KOPT-K1 (cell line): ENCODE measurements around the gene MFSD6.
"Not testable (repeated sequence)": the region's sequence is repeated elsewhere in the genome, so short reads cannot be mapped to it uniquely, and the experiment has no call there.

Experiments
- H3K27ac ChIP-seq: fragments of 200-600 bp; sonication (generic); 2 replicates; pipeline ENCODE4 v1.5.1; 2016; ENCODE audit warnings: antibody characterized with exemption, mild to moderate bottlenecking, low read depth, low read length; ENCODE audit not compliant: poor library complexity, severe bottlenecking
- H3K36me3 ChIP-seq: fragments of 200-600 bp; sonication (generic); 2 replicates; pipeline ENCODE4 v1.5.1; 2017; ENCODE audit warnings: antibody characterized with exemption, mild to moderate bottlenecking, low read length, moderate library complexity; ENCODE audit not compliant: insufficient read depth
- H3K9me3 ChIP-seq: fragments of 200-600 bp; sonication (generic); 2 replicates; pipeline ENCODE4 v1.5.1; 2017; ENCODE audit warnings: antibody characterized with exemption, low read length, mild to moderate bottlenecking; ENCODE audit not compliant: insufficient read depth, poor library complexity, severe bottlenecking

Gene MFSD6

DNA sequence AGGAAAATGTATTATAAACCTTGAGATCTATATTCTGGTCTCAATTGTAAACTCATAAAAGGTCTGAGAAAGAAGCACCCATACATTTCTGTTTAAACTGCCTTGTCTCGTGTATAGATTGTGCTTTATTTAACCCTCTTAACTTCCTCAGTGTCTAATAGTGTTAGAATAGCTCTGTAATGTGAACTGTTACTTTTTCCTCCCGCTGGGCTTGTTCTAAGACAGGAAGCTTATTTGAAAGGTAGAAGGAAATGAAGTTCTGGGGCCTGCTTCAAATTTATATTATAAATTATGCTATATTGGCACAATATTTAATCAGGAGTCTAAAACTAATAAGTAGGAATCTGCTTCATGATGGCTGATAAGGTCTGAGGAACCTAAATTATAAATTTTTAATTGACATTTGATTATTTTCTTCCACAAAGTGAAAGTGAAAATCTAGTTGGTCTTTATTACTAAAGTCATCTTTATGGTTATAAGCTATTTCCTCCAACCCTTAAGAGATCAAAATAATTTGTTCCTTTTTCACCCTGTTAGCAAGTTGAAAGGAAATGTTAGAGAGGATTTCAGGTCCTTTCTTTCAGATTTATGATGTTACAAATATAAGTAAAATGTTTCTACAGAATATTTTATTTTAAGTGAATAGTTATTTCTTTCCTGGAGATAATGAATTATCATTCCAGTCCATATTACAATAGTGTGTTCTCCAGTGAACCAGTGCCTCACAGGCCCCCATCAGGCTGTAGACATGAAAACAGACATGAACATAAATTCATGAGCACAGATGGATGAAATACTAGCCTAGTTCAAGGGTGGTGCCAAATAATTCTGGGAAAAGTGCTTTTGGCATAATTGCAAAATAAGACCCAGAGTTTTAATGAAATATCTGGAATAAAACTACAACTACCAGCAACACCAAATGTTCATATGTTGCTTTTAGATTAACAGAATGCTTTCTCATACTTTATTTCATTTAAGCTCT, 7.9 kb downstream of the MFSD6 start:
- peak overlapping the region; percentile 69 for H3K27ac ChIP-seq
- H3K9me3 ChIP-seq, result no peaks in the 10 kb centered on the region
- H3K36me3 ChIP-seq, result peaks cover 26% of the 10 kb centered on the region; the same call in 1 of the 2 replicates

DNA sequence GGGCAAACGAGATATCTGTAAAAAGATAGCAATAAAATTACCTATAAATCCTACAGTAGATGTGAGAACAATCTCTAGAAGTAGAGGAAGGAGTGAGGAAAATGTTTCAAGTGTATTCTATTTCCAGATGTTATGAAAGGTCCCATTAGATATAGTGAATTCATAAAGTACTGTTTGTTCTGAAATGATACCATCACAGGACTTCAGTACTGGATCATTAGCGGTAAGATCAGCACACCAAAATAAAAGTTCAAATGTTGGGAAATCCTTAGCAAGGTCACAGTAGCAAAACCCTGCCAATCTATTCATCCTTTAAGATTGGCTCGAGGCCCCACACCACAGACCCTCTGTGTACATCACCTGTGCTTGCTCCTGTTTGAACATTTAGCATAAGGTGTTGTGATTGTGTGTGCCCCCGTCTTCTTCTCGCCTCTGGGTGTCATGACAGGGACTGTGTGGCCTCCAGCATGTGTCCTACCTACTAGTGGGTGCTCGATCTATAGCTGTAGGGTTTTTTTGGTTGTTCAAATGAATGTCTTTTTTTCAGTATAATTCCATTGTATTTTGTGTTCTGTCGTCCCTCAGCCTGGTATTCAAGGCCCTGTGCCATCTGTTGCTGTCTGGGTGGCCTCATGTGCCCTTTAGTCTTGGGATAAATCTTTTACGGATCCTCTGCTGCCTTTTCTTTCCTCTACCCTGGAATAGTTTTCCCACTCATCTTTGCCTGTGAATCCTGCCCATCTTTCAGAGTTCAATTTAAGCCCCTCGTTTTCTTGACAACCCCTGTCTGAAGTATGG, 9.1 kb downstream of the MFSD6 start:
- H3K36me3 ChIP-seq, result peaks cover 26% of the 10 kb centered on the region; the same call in 1 of the 2 replicates
- H3K27ac ChIP-seq, result no peak overlapping the region
- H3K9me3 ChIP-seq, result no peaks in the 10 kb centered on the region

DNA sequence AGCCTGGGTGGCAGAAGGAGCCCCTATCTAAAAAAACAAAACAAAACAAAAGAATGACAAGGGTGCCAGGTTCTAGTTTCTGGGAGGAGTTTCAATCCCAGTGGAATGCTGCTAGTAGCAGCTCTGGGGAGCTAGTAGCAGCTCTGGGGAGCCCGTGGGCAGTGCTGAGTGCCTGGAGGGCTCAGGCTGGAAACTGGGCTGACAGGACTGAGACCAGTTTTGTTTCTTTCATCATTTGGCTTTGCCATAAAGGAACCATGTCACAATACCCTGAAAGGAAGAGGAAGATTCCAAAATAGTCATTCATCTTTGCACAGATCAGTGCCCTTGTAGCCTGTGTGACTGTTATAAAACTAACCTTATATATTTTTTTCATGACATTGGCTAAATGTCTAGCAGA, 10.6 kb downstream of the MFSD6 start:
- Histone ChIP-seq H3K27ac (no peak overlapping the region), H3K36me3 (peaks cover 26% of the 10 kb centered on the region; the same call in 1 of the 2 replicates), H3K9me3 (no peaks in the 10 kb centered on the region)

DNA sequence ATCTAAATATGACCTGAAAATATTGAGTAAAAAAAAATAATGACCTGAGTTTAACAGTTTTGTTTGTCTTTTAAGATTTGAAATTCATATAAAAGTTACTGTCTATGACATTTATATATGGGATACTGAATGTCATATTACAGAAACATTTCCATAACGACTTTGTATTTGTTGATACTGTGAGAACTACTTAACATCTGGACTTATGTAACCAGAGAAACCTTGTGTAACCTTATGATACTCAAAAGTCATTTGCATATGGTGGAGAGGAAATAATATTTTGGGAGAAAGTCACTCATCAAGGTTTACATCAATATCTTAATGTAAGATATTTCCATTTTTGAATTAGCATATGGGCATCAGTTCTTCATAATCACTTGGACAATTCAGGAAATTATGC, 12.6 kb downstream of the MFSD6 start:
- H3K9me3 ChIP-seq, result no peaks in the 10 kb centered on the region
- no peak overlapping the region for H3K27ac ChIP-seq
- H3K36me3 ChIP-seq, result peaks cover 26% of the 10 kb centered on the region; the same call in 1 of the 2 replicates

DNA sequence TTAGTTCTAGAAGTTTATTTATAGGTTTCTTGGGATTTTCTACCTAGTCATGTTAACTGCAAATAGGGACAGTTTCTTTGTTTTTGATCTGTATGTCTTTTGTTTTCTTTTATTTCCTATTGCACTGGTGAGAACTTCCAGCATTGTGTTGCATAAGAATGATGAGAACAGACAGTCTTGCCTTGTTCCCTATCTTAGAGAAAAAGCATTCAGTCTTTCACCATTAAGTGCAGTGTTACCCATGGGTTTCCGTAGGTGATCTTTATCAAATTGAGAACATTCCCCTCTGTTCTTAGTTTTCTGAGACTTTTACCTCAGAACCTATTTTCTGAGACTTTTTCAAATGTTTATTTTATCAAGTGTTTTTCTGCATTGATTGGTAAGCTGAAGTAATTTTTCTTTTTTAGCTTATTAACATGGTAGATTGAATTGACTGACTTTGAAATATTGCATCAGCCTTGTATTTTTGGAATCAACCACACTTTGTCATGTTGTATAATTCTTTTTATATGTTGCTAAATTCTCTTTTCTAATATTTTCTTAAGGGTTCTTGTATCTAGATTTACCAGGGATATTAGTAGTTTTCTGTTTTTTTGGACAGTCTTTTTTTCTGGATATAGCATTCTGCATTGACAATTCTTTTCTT, 17.2 kb downstream of the MFSD6 start:
- H3K27ac ChIP-seq, result no peak overlapping the region
- H3K9me3 ChIP-seq, result peaks cover 6% of the 10 kb centered on the region
- peaks cover 16% of the 10 kb centered on the region for H3K36me3 ChIP-seq

DNA sequence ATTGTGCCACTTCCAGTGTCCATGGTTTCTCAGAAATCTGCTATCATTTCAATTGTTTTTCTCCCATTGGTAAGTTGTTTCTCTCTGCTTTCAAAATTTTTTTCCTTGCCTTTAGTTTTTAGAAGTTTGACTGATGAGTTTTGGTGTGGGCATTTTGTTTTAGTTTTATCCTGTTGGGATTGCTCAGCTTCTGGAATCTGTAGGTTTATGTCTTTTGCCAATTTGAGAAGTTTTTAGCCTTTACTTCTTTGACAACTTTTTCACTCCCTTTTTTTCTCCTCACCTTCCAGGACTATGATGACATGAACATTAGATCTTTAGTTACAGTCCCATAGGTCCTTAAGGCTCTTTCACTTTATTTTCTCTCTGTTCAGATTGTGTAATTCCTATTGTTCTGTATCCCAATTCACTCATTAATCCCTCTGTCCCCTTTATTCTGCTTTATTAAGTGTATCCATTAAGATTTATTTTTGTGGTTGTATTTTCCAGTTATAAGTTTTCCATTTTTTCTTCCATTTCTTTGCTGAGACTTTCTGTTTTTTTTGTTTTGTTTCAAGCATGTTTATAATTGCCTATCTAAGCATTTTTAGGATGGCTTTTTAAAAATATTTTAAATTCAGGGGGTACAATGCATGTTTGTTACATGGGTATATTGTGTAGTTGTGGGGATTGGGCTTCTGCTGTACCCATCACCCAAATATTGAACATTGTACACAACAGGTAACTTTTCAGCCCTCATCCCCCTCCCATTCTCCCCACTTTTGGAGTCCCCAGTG, 17.9 kb downstream of the MFSD6 start:
- Histone ChIP-seq H3K9me3 (peaks cover 6% of the 10 kb centered on the region), H3K36me3 (peaks cover 16% of the 10 kb centered on the region), H3K27ac (no peak overlapping the region)

DNA sequence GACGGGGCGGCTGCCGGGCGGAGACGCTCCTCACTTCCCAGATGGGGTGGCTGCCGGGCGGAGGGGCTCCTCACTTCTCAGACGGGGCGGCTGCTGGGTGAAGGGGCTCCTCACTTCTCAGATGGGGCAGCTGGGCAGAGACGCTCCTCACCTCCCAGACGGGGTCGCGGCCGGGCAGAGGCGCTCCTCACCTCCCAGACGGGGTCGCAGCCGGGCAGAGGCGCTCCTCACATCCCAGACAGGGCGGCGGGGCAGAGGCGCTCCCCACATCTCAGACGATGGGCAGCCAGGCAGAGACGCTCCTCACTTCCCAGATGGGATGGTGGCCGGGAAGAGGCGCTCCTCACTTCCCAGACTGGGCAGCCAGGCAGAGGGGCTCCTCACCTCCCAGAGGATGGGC, 22.7 kb downstream of the MFSD6 start:
- not testable (repeated sequence) for H3K9me3 ChIP-seq, H3K27ac ChIP-seq
- peaks cover 19% of the 10 kb centered on the region for H3K36me3 ChIP-seq

DNA sequence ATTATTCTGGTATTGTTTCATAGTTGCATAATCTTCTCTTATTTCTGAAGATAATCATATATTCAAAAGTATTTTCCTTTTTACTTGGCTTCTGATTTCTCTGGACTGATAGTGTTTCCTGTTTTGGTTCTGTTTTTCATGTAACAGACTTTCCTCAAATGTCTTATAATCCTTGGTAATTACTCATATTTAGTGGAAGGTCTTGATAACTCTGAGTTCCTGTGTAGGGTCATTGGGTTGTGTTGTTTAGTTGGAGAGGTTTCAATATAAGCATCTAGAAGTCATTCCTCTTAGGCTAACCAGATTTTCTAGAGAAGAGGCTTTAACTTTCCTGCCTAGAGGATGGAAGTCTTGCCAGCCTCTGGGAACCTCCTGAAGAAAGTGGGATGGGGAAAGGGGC, 23.8 kb downstream of the MFSD6 start:
- peaks cover 26% of the 10 kb centered on the region for H3K36me3 ChIP-seq
- H3K27ac ChIP-seq, result no peak overlapping the region
- peaks cover 6% of the 10 kb centered on the region for H3K9me3 ChIP-seq

DNA sequence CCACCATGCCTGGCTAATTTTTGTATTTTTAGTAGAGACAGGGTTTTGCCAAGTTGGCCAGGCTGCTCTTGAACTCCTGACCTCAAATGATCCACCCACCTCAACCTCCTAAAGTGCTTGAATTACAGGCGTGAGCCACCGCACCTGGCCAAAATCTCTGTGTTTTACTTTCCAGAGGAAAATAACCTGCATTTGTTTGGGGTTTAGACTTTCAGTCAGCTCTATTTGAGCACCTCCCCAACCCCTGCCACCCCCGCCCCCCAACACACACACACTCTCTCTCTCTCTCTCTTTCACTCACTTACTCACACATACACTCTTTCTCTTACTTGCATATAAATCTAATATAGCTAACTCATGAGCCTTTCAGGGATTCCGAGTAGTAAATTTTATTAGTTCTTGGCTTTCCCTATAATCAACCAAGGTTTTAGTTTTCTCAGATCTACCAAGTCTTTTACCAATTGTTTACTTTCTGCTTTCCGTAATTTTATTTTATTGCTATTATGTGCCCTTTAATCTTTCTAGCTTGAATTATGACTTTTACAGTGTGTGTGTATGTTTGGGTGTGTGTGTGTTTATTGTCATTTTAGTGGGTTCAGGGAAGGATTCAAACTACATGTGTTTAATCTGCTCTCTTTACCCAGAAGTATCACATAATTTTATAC, 24.5 kb downstream of the MFSD6 start:
- H3K27ac ChIP-seq, result no peak overlapping the region
- H3K36me3 ChIP-seq, result peaks cover 27% of the 10 kb centered on the region
- peaks cover 6% of the 10 kb centered on the region for H3K9me3 ChIP-seq

DNA sequence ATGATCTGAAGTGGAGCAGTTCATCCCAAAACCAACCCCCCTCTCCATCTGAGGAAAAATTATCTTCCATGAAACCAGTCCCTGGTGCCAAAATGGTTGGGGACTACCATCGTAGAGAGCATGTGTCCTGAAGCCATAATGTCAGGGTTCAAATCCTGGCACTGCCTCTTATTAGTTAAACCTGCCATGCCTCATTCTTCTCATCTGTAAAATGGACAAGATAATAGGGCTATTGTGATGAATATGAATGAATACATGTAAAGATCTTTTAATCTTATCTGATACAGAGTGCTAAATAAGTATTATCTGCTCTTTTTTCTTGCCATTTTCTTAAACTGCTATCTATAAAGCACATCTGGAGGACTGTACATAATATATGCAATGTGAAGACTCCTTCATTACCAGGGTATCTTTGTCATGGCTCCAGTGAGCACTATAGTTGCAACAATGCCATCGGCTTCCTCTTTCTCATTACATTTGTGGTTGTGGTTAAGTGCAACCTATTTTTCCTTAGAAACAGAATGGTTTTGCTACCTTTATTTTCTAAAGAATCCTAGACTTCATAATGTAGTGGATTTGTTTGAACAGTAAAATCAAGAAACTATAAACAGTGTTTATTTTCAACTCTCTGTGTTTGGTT, 27.0 kb downstream of the MFSD6 start:
- Histone ChIP-seq H3K9me3 (no peaks in the 10 kb centered on the region), H3K36me3 (peaks cover 40% of the 10 kb centered on the region), H3K27ac (no peak overlapping the region)

DNA sequence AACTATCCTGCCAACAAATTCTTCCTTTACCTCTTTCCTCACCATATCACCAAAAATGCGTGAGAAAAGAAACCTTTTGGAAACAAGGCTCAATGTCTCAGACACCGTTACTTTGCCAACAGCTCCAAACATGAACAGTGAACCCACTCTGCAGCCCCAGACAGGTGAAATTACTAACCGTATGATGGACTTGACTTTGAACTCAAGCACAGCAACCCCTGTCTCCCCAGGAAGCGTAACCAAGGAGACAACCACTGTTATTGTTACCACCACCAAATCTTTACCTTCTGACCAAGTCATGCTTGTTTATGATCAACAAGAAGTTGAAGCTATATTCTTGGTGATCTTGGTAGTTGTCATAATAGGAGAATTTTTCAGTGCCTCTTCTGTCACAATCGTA, 28.4 kb downstream of the MFSD6 start:
- no peaks in the 10 kb centered on the region for H3K9me3 ChIP-seq
- no peak overlapping the region for H3K27ac ChIP-seq
- peaks cover 43% of the 10 kb centered on the region for H3K36me3 ChIP-seq

DNA sequence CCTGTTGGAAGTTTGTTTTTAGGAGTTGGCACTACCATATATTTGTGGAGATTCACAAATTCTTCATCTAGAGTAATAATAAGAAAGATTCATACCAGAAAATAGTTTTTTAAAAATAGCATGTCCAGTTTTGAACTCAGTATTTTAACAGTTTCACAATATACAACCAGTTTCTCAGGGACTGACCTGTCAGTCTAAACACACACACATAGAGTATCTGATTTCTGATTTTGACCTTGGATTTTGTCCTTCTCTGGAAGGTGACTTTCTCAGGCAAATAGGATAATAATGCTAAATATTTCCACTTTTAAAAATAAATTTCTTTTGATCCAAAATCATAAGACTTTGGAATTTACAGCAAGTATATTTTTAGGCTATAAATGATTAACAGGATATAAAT, 32.0 kb downstream of the MFSD6 start:
- Histone ChIP-seq H3K27ac (no peak overlapping the region), H3K36me3 (peaks cover 44% of the 10 kb centered on the region)

DNA sequence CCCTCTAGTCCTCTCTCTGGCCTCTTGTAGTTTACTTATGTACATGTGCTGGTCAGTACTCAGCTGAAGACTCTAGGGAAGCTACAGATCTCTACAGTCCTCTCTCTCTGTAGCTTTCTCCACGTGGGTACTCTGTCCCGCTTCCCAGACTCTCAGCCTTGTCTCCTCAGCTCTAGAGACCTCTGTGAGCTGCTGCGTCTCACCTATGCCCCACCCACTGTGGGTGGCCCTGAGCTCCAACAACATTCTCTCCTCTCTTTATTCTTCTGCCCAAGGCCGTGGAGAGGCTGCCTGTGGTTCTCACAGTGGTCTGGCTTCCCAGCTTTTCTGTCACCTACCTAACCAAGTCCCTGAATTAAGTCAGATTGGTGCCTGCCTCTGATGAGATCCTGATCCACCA, 33.4 kb downstream of the MFSD6 start:
- peaks cover 34% of the 10 kb centered on the region for H3K36me3 ChIP-seq
- H3K27ac ChIP-seq, result no peak overlapping the region
- H3K9me3 ChIP-seq, result no peaks in the 10 kb centered on the region

More for the DNA sequence above, 32.0 kb downstream of the MFSD6 start:
- no peaks in the 10 kb centered on the region for H3K9me3 ChIP-seq
